Left ventricle myocardium inferior (tissue), 1 donor: Measurements from ENCODE around the gene KLRF2. TPM values are rescaled to one million over a fixed set of nuclear protein-coding genes. Genes with fewer than 3 reads are reported as not detected.

Experiments
- DNase-seq: peaks from one replicate; pipeline ENCODE4 v3.0.0-alpha.2; 2020
- H3K27ac ChIP-seq: fragments of 200-600 bp; replicated peaks from 2 replicates; pipeline ENCODE4 v1.8.0; 2021
- H3K27me3 ChIP-seq: fragments of 200-600 bp; 2 replicates; pipeline ENCODE4 v1.8.0; 2021; ENCODE audit warnings: low read depth
- H3K36me3 ChIP-seq: fragments of 200-600 bp; 2 replicates; pipeline ENCODE4 v1.8.0; 2021
- H3K4me1 ChIP-seq: fragments of 200-600 bp; 2 replicates; pipeline ENCODE4 v1.8.0; 2021
- H3K4me3 ChIP-seq: fragments of 200-600 bp; 2 replicates; pipeline ENCODE4 v1.8.0; 2021; ENCODE audit warnings: mild to moderate bottlenecking, moderate library complexity
- H3K9me3 ChIP-seq: fragments of 200-600 bp; replicated peaks from 2 replicates; pipeline ENCODE4 v1.8.0; 2021
- intact Hi-C: fragments of 100-400 bp; cut with micrococcal nuclease; formaldehyde crosslinking; loops from one replicate; pipeline ENCODE4 v1.11.0; 2022
- total RNA-seq: library from RNA; stranded (reverse); fragmentation: NEBNext Ultra II Directional; extraction: Animal tissue kit (Norgen Biotek cat#: 25700); gene quantifications from one replicate; pipeline ENCODE4 v1.2.1, GENCODE V29; 2021
- TF ChIP-seq, protein P1 (sequence below): fragments of 200-600 bp; IDR thresholded peaks from 2 replicates; pipeline ENCODE4 v1.8.0; 2021; ENCODE audit warnings: antibody characterized with exemption, mild to moderate bottlenecking, borderline replicate concordance
- donor health status: DM: no; HTN: yes; CAD: no; lungs with severe emphysema.

The KLRF2 gene
- total RNA-seq, 1 donor from 2014 or later: not detected

GRCh38 chr12:9932270-9932669, 51.0 kb downstream of the KLRF2 start, which contains the start of gene CLEC2A:
CLEC2A (minus strand) TSS chr12:9932370; CDS start chr12:9932329, 41 bp downstream.
- no peaks in the 10 kb centered on the region for H3K9me3 ChIP-seq
- intact Hi-C loops: no loop called here
- DNase-seq: no peak
- no peak within 1 kb of the TSS for H3K4me3 ChIP-seq
- no peaks in the 10 kb centered on the region for H3K36me3 ChIP-seq
- no peaks in the 10 kb centered on the region for H3K4me1 ChIP-seq
- TF ChIP-seq, protein P1, sequence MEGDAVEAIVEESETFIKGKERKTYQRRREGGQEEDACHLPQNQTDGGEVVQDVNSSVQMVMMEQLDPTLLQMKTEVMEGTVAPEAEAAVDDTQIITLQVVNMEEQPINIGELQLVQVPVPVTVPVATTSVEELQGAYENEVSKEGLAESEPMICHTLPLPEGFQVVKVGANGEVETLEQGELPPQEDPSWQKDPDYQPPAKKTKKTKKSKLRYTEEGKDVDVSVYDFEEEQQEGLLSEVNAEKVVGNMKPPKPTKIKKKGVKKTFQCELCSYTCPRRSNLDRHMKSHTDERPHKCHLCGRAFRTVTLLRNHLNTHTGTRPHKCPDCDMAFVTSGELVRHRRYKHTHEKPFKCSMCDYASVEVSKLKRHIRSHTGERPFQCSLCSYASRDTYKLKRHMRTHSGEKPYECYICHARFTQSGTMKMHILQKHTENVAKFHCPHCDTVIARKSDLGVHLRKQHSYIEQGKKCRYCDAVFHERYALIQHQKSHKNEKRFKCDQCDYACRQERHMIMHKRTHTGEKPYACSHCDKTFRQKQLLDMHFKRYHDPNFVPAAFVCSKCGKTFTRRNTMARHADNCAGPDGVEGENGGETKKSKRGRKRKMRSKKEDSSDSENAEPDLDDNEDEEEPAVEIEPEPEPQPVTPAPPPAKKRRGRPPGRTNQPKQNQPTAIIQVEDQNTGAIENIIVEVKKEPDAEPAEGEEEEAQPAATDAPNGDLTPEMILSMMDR: no peak
- H3K27ac ChIP-seq: no peak within 1 kb of the TSS
- no peaks in the 10 kb centered on the region for H3K27me3 ChIP-seq

GRCh38 chr12:9933958-9934357, 52.7 kb downstream of the KLRF2 start:
- peaks cover 1% of the 10 kb centered on the region for H3K27me3 ChIP-seq
- no peak overlapping the region for H3K4me3 ChIP-seq
- DNase-seq: no peak
- no peaks in the 10 kb centered on the region for H3K36me3 ChIP-seq
- no peaks in the 10 kb centered on the region for H3K4me1 ChIP-seq
- TF ChIP-seq, protein P1: no peak
- no peaks in the 10 kb centered on the region for H3K9me3 ChIP-seq
- intact Hi-C loops: no loop called here
- no peak overlapping the region for H3K27ac ChIP-seq

GRCh38 chr12:9935026-9935425, 53.7 kb downstream of the KLRF2 start:
- H3K36me3 ChIP-seq: no peaks in the 10 kb centered on the region
- DNase-seq: no peak
- intact Hi-C loops: no loop called here
- H3K27me3 ChIP-seq: peaks cover 5% of the 10 kb centered on the region
- H3K9me3 ChIP-seq: no peaks in the 10 kb centered on the region
- TF ChIP-seq, protein P1: no peak
- H3K4me1 ChIP-seq: no peaks in the 10 kb centered on the region
- H3K27ac ChIP-seq: no peak overlapping the region
- no peak overlapping the region for H3K4me3 ChIP-seq

DNA sequence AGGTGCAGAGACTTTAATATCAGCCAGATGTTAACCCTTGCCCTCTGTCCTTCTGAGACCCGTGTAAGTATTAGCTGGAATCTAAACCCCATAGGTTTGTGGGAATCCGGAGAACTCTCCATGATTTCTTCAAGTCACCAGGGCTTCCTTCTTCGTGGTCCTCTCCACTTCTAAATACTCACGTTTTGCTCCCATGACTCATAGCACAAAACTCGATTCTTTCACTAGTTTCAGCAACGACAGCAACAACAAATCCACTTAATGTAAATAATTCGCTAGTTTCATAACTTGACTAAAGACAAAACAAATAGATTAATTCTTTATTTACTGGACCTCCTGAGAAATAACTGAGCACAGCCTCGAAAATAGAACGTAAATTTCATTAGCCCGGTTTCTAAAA, 55.3 kb downstream of the KLRF2 start:
- intact Hi-C loops: no loop called here
- DNase-seq: no peak
- Histone ChIP-seq H3K36me3 (no peaks in the 10 kb centered on the region), H3K4me1 (no peaks in the 10 kb centered on the region), H3K27ac (no peak overlapping the region), H3K9me3 (no peaks in the 10 kb centered on the region), H3K27me3 (peaks cover 5% of the 10 kb centered on the region), H3K4me3 (no peak overlapping the region)
- TF ChIP-seq, protein P1: no peak

GRCh38 chr12:9940375-9940774, 59.1 kb downstream of the KLRF2 start:
- H3K9me3 ChIP-seq: no peaks in the 10 kb centered on the region
- no peak for DNase-seq
- H3K36me3 ChIP-seq: no peaks in the 10 kb centered on the region
- TF ChIP-seq, protein P1: no peak
- intact Hi-C loops: no loop called here
- H3K4me1 ChIP-seq: no peaks in the 10 kb centered on the region
- no peak overlapping the region for H3K4me3 ChIP-seq
- no peak overlapping the region for H3K27ac ChIP-seq
- peaks cover 14% of the 10 kb centered on the region for H3K27me3 ChIP-seq

DNA sequence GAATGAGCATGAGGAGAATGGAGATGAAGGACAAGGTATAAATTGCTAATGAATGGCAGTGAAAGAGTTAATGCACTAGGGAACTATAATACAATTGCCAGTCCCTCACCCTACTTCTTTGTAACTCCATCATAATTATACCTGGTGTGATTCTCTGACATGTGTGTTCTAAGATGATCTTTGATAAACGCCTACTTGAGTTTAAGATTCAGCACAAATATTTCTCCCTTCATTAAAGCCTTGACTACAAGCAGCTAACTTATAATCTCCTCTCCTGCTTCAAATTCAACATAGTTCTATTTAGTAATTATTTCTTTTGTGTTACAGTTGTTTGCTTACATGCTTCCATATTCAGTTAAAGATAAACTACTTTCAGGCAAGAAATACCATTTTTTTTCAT, 60.5 kb downstream of the KLRF2 start:
- H3K36me3 ChIP-seq: no peaks in the 10 kb centered on the region
- H3K4me3 ChIP-seq: no peak overlapping the region
- TF ChIP-seq, protein P1: no peak
- no peak overlapping the region for H3K27ac ChIP-seq
- DNase-seq: no peak
- H3K9me3 ChIP-seq: no peaks in the 10 kb centered on the region
- H3K27me3 ChIP-seq: peaks cover 14% of the 10 kb centered on the region
- intact Hi-C loops: no loop called here
- H3K4me1 ChIP-seq: no peaks in the 10 kb centered on the region
